Right lobe of liver (tissue), 4 donors: ENCODE measurements around the gene CCDC183.

Experiments used
- POLR2A ChIP-seq: fragments of 450-650 bp; IDR thresholded peaks from one replicate; pipeline ENCODE4 v1.6.1; 2017; ENCODE audit warnings: antibody characterized with exemption, mild to moderate bottlenecking
- TF ChIP-seq, protein P1 (sequence below), 4 donors: fragments of 200-600 bp in 3 of 4; fragments of 450-650 bp in 1 of 4; IDR thresholded peaks; one replicate each; pipeline versions ENCODE4 v1.5.1 to v1.8.0; 2016 to 2022; ENCODE audit warnings: antibody characterized with exemption in 4 of 4, mild to moderate bottlenecking in 2 of 4
- donor health status: DM: no; HTN: no; CAD: no.
- donor health status: DM: no; HTN: no; CAD: no.
- donor health status: DM: no; HTN: yes; CAD: no.

DNA sequence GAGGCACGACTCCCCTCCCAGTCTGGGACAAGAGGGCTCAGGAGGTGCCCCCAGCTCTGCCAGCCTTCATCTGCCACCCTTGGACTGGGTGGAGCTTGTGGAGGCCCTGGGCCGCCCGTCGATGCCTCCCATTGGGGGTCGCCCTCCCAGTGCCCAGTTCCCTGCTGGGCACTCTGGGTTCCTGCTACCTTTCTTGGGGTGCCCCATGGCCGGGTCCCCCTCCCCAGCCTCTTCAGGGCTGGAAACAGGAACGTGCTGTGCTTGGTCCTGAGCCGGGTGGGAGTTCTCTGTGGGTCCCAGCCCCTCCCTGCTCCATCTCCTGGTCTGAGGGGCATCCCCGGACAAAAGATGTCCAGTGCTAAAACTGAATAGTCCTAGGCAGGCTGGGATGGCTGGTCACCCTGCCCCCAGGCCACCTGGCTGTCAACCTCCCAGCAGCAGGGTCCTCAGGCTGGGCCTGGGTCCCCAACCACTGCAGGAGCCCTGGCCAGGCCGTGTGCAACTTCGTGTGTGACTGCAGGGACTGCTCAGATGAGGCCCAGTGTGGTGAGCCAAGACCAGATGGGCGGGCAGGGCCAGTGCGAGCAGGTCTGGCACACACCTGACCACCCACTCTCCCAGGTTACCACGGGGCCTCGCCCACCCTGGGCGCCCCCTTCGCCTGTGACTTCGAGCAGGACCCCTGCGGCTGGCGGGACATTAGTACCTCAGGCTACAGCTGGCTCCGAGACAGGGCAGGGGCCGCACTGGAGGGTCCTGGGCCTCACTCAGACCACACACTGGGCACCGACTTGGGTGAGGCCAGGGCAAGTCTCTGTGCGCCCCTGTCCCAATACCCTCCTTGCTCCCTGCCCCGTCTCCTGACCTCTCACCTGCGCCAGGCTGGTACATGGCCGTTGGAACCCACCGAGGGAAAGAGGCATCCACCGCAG, 56.8 kb downstream of the CCDC183 start:
- TF ChIP-seq, protein P1, sequence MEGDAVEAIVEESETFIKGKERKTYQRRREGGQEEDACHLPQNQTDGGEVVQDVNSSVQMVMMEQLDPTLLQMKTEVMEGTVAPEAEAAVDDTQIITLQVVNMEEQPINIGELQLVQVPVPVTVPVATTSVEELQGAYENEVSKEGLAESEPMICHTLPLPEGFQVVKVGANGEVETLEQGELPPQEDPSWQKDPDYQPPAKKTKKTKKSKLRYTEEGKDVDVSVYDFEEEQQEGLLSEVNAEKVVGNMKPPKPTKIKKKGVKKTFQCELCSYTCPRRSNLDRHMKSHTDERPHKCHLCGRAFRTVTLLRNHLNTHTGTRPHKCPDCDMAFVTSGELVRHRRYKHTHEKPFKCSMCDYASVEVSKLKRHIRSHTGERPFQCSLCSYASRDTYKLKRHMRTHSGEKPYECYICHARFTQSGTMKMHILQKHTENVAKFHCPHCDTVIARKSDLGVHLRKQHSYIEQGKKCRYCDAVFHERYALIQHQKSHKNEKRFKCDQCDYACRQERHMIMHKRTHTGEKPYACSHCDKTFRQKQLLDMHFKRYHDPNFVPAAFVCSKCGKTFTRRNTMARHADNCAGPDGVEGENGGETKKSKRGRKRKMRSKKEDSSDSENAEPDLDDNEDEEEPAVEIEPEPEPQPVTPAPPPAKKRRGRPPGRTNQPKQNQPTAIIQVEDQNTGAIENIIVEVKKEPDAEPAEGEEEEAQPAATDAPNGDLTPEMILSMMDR (IDR thresholded peaks at IDR 0.05): no peak
- TF ChIP-seq POLR2A: no peak
